NK-92 (cell line): ENCODE data around the gene GLRX.
"Not testable (repeated sequence)": the region's sequence is repeated elsewhere in the genome, so short reads cannot be mapped to it uniquely, and the experiment has no call there.

ENCODE experiments used
- DNase-seq: peaks from one replicate; lab custom pipeline; 2025; ENCODE audit not compliant: unreplicated experiment; lab: John Stamatoyannopoulos, UW

The GLRX gene, protein sequence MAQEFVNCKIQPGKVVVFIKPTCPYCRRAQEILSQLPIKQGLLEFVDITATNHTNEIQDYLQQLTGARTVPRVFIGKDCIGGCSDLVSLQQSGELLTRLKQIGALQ

GRCh38 chr5:95822542-95823181, at the start of gene GLRX:
Gene GLRX (minus strand): TSS chr5:95822726. CDS start chr5:95822662, 64 bp downstream.
- DNase-seq: no peak

GRCh38 chr5:95871146-95871806, 48.8 kb upstream of the GLRX start:
- no peak for DNase-seq

- DNase-seq: no peak
Observed at GRCh38 chr5:95870105-95870672, 47.7 kb upstream of the GLRX start.

DNA sequence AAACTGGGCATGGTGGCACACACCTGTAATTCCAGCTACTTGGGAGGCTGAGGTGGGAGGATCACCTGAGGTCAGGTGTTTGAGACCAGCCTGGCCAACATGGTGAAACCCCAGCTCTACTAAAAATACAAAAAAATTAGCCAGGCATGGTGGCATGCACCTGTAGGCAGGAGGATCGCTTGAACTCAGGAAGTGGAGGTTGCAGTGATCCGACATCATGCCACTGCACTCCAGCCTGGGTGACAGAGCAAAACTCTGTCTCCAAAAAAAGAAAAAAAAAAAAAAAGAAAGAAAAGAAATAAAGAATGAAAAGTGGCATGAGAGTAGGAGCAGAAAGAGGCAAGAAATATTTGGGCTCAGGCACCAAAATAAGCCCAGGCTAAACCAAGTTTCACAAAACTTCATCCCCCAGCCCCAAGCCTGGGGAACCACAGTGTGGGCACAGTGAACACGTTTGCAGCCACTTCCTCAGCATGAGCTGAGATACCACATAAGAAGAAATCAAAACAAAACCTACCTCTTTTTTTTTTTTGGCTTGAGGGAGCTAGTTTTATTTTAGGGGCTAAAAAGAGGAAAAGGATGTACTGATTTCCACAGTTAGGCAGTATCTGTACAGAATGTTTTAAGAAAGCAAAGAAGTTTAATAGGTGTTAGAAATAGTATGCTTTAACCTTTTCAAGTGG, 46.8 kb upstream of the GLRX start:
- not testable (repeated sequence) for DNase-seq

- DNase-seq: no peak
Observed at GRCh38 chr5:95868136-95868535, 45.6 kb upstream of the GLRX start.

- DNase-seq: no peak
Observed at GRCh38 chr5:95866435-95867040, 44.0 kb upstream of the GLRX start.

DNA sequence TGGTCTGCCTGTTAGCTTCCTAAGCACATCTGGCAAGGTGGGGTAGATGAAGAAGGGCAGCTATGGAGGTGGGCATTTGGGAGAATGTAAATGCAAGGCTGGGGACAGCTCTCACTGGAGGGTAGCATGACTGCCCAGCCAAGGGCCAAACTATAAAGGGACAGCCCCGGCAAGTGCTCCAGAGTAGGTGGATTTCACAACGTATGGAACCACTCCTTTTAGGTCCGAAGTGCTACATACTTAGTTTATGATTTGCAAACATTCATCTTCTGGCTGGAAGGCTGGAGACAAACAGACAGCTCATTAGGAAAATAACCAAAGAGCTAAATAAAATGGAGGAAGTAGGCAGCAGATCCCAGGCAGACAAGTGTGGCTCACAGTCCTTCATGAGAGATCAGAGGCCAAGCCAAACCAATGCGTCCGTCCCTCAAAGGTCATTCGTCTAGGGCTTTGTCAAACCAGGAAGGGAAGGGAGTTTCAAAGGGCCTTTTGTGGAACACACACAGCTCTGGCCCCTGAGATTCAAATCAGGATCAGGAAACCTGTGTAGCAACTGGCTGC, 42.5 kb upstream of the GLRX start:
- no peak for DNase-seq

DNA sequence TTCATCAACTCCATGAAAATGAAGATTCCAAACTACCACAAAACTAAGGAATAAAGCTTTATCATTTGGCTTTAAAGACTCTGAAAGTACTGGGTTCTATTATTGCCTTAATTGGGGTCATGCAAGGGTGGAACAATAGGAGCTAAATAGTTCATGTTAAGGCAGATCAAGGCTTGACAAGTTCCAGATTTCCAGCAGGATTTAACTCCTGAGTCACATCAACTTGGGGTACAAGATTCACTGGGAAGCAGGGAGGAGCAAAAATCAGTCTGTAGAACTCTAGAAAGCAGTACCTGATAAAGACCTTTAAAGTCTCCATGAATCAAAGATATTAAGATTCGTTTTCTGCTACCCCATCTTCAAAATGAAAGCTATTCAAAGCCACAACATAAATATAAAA, 41.9 kb upstream of the GLRX start:
- DNase-seq: no peak

DNA sequence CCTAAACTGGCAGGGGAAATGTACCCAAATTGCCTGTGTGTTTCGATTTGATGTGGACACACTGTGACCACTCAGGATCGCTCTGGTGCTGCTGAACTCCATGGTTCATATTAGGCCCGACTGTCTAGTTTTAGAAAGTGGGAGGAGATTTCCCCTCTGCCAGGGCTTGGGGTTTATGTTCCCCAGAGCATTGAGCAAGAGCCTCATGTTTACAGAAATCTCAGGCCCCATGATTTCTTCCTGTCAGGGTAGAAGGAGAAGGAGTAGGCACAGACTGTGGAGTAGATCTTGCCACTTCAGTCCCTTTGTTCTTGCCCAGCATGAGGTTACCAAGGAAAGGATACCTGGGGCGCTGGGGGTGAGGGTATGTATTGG, 40.8 kb upstream of the GLRX start:
- no peak for DNase-seq

DNA sequence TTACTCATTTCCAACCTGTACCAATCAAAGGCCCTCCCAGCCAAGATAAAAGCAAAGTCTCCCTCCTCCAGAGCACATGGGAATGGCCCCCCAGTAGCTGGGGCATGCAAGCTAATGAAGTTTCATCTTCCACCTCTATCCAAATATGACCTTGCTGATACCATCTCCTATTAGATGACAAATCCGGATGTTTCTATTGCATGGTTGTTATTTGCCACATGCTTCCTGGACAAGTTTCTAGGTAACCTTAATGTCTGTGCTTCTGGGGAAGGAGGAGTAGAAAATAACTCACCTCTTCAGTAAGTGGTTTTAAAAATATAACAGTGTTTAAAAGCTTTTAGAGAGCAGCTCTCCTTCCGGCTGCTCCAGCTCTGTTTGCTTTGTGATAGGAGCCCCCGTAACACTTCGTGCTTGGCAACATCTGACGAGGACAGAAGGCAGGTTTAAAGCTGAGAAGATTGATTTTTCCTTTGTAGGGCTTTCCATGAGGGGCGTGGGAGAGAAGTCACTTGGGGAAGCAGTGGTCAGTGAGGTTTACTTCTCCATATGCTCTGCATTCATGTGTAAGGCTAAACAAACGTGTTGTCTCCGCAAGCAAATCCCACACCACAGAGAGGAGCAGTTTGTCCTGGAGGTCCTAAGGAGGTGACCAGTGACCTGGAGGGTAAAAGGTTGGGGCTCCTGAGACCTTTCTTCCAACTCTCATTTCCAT, 40.3 kb upstream of the GLRX start:
- no peak for DNase-seq

GRCh38 chr5:95861864-95862561, 39.5 kb upstream of the GLRX start:
- DNase-seq: no peak

GRCh38 chr5:95861221-95861863, 38.8 kb upstream of the GLRX start:
- DNase-seq: no peak

DNA sequence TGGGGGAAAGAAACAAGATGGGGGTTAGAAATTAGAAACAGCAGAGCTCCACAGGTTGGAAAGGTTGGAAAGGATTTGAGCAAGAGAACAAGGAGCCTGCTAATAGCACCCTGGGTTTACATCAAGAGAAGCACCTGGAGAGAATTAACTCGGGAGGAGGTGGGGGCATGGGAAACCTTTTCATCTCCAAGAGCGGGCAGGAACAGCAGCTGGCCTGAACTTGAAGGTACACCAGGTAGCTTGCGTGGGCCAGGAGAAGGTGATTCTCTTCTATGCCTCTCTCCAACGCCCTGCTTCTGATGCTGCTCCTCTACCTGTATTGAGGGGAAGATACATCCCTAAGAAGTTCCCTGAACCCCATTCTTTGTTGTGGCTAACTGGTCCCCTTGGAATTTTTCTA, 37.1 kb upstream of the GLRX start:
- no peak for DNase-seq

DNA sequence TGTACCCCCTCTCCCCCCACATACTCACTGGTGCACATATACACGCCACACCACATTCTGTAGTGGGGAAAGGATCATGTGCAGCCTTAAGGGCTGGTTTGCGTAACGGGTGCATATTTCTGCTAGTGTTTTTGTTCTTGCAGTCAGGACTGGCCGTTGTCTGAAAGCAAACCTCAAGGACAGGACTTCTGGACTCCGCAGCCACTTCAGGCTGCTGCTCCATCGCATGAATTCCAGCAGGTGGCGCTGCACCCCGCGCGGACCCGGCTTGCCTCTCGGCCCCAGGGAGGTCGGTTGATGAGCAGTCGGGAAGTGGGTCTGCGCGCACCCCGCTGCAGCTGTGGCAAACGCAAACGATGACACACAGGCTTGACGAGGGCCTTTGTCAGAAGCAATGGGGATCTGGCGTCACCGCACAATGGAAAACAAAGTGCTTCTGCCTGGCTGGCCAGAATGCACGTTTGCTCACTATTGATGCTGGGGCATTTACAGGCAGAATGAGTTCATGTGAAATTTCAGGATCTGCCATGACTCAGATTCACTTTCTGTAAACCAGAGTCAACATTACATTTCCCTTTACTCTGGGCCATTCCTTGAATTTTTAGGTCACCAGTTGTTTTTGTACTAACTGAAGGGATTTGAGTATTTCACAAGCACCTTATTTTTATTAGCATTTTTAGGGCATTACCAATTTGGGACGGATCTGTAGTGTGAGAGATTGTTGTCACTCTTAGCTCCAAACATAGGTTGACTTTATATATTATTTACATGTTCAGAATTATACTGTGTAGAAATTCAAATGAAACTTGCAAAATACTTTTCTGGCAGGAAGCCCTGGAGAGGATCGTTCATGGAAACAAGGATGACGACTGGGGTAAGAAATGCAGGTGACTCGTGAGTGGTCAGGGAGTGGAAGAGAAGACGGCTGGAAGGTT, 36.4 kb upstream of the GLRX start:
- peak; percentile 18 for DNase-seq

DNA sequence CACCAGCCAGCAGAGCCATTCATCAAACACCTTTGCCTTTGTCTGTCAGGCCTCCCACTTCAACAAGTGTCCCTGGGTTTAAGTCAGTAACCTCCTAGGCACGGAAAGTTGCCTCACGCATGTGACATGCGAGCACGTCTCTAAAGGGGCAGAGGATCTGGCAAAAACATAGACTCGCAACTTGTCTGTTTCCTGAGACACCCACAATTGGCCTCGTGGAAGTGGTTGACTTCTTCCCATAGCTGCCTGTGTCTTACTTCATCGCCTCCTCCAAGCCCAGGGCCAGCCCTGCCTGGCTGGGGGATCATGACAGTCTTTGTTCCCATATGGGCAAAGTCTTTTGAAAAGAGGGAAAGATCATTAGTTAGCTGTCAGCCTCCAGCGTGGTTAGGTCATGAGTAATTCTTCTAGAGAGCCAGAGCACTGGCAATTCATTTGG, 35.5 kb upstream of the GLRX start:
- DNase-seq: no peak

DNA sequence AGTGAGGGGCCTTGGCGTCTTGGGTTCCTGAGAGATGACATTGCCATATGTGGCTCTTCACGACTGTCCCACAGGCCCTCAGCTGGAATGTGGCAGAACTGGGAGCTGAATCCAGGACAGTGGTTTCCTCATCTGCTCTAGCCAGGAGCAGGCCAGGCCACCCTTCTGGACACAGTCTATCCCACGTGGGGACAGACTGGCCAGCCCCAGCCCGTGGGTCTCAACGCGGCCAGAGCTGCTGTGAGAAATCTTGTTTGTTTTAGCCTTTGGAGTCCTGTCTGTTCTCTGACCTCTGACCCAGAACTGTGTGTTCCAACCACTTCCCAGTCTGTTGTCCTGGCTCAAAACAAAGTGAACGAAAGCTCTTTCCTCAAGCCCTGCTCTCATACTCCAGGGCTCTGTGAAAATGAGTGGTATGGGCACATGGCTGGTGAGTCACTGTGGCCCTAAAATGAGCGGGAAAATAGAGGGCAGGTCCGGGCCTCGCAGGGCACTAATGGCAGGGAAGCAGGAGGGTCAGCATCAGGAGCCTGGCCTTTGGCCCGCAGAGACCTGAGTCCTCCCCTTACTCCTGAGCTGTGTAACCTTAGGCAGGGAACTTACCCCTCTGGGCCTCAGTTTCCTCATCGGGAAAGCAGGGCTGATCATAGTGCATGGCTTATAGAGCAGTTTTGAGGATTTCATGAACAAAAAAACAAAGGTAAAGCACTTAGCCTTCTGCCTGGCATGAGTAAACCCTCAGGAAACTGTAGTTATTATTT, 34.8 kb upstream of the GLRX start:
- no peak for DNase-seq

DNA sequence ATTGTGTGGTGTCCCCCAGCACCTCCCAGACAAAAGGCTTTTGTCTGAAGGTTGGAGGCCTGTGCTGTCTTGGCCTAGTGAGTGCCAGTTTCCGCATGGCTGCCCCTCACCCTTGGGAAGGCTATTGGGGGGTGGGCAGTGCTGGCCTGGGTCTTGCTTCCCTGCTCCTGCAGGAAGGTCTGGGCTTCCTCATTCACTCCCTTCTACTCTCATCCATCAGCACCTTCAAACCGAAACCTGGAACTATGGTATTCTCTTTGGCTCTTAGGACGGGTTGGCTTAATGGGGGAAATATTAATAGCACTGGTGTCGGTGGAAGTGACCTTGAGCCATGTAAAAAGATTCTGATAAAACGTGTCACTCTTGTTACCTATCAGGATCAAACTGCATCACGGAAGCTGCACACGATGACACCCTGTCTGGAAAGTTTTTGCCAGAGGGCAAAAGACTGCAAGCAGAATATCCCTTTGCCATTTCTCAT, 34.0 kb upstream of the GLRX start:
- DNase-seq: no peak
